Measurements from ENCODE around the gene SLC39A12. TPM values are rescaled to one million over a fixed set of nuclear protein-coding genes. Genes with fewer than 3 reads are reported as not detected.

The SLC39A12 gene
- total RNA-seq, 4 donors from 2014 or later: not detected

- intact Hi-C loops (cut with DNase I; ENCODE audit: low total_unique reads): no loop called here
- ATAC-seq (no peak), DNase-seq (no peak)
- Histone ChIP-seq H3K9me3 (no peaks in the 10 kb centered on the region), H3K27me3 (no peaks in the 10 kb centered on the region), H3K27ac (no peak overlapping the region), H3K4me1 (no peaks in the 10 kb centered on the region), H3K4me3 (no peak overlapping the region), H3K36me3 (no peaks in the 10 kb centered on the region)
- TF ChIP-seq CTCF (IDR thresholded peaks at IDR 0.05 in 4 of 5, conservative IDR thresholded peaks at IDR 0.05 in 1 of 5): no peak
- no peak for TF ChIP-seq POLR2A (IDR thresholded peaks at IDR 0.05)
- in situ Hi-C loops (cut with MboI; ENCODE audit: low sequenced_read_pairs in 4 of 4): no loop called here
Observed at GRCh38 chr10:18059826-18060559, 108.3 kb downstream of the SLC39A12 start.

GRCh38 chr10:18066947-18067346 lies 115.2 kb downstream of the SLC39A12 start:
- in situ Hi-C loops (cut with MboI; ENCODE audit: low sequenced_read_pairs in 4 of 4): no loop called here
- no peak overlapping the region for H3K27ac ChIP-seq
- no peaks in the 10 kb centered on the region for H3K9me3 ChIP-seq
- TF ChIP-seq CTCF (IDR thresholded peaks at IDR 0.05 in 4 of 5, conservative IDR thresholded peaks at IDR 0.05 in 1 of 5) (no peak), POLR2A (IDR thresholded peaks at IDR 0.05) (no peak)
- H3K4me3 ChIP-seq: no peak overlapping the region
- ATAC-seq (no peak), DNase-seq (no peak)
- no peaks in the 10 kb centered on the region for H3K27me3 ChIP-seq
- no peaks in the 10 kb centered on the region for H3K4me1 ChIP-seq
- no peaks in the 10 kb centered on the region for H3K36me3 ChIP-seq
- intact Hi-C loops (cut with DNase I; ENCODE audit: low total_unique reads): no loop called here

- TF ChIP-seq POLR2A (IDR thresholded peaks at IDR 0.05) (no peak), CTCF (IDR thresholded peaks at IDR 0.05 in 4 of 5, conservative IDR thresholded peaks at IDR 0.05 in 1 of 5) (no peak)
- in situ Hi-C loops (cut with MboI; ENCODE audit: low sequenced_read_pairs in 4 of 4): no loop called here
Observed at GRCh38 chr10:18068401-18068800, 116.7 kb downstream of the SLC39A12 start.

GRCh38 chr10:18071591-18071990 lies 119.9 kb downstream of the SLC39A12 start:
- H3K9me3 ChIP-seq: no peaks in the 10 kb centered on the region
- DNase-seq (no peak), ATAC-seq (no peak)
- TF ChIP-seq CTCF (IDR thresholded peaks at IDR 0.05 in 4 of 5, conservative IDR thresholded peaks at IDR 0.05 in 1 of 5): no peak
- no peak for TF ChIP-seq POLR2A (IDR thresholded peaks at IDR 0.05)
- in situ Hi-C loops (cut with MboI; ENCODE audit: low sequenced_read_pairs in 4 of 4): no loop called here
- no peaks in the 10 kb centered on the region for H3K36me3 ChIP-seq
- intact Hi-C loops (cut with DNase I; ENCODE audit: low total_unique reads): no loop called here
- no peaks in the 10 kb centered on the region for H3K27me3 ChIP-seq
- no peaks in the 10 kb centered on the region for H3K4me1 ChIP-seq
- no peak overlapping the region for H3K4me3 ChIP-seq
- no peak overlapping the region for H3K27ac ChIP-seq

More at GRCh38 chr10:18068401-18068800, 116.7 kb downstream of the SLC39A12 start:
- no peak for ATAC-seq
- no peak for DNase-seq
- no peak overlapping the region for H3K4me3 ChIP-seq
- no peaks in the 10 kb centered on the region for H3K27me3 ChIP-seq
- no peaks in the 10 kb centered on the region for H3K9me3 ChIP-seq
- H3K36me3 ChIP-seq: no peaks in the 10 kb centered on the region
- no peak overlapping the region for H3K27ac ChIP-seq
- intact Hi-C loops (cut with DNase I; ENCODE audit: low total_unique reads): no loop called here
- H3K4me1 ChIP-seq: no peaks in the 10 kb centered on the region

GRCh38 chr10:18073314-18073713 lies 121.6 kb downstream of the SLC39A12 start:
- no peaks in the 10 kb centered on the region for H3K9me3 ChIP-seq
- no peak for TF ChIP-seq POLR2A (IDR thresholded peaks at IDR 0.05)
- TF ChIP-seq CTCF (IDR thresholded peaks at IDR 0.05 in 4 of 5, conservative IDR thresholded peaks at IDR 0.05 in 1 of 5): no peak
- no peaks in the 10 kb centered on the region for H3K4me1 ChIP-seq
- ATAC-seq: no peak
- in situ Hi-C loops (cut with MboI; ENCODE audit: low sequenced_read_pairs in 4 of 4) (no loop called here), intact Hi-C loops (cut with DNase I; ENCODE audit: low total_unique reads) (no loop called here)
- H3K27me3 ChIP-seq: no peaks in the 10 kb centered on the region
- H3K36me3 ChIP-seq: no peaks in the 10 kb centered on the region
- DNase-seq: no peak
- H3K27ac ChIP-seq: no peak overlapping the region
- no peak overlapping the region for H3K4me3 ChIP-seq
